Measurements from ENCODE around the gene OTOS.

Gene OTOS

DNA sequence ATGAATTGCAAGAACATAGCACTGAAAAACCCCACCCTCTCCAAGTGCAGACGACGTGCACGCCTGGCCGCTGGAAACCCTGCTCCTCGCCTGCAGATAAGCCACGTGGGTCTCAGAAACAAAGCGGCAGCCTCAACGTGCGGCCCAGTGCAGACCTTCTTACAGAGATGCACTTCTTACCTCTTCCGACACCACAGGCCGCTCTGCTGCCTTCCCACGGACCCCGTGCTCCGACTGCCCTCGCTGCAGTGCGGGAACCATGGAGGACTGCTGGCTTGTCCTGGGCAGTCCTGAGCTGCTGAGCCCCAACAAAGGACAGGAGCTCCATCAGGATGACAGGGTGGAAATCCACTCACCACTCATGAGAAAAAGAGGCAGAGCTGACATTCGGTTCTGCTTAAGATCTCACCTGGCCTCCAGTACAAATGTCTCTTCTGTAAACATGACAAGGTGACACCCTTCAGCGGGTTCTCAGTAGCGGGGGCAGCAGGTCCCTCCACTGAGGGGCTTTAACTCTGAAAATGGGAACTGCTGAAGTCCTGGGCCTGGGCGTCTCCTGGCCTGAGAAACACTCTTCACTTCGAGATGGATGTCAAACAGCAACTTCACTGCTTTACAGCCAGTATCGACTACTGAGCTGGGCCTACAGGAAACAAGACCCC lies 10.6 kb downstream of the OTOS start:
- ATAC-seq = no peak
- TF ChIP-seq ZNF8 (CRISPR knock-in tag; IDR thresholded peaks at IDR 0.05) (no peak), SNAI2 (CRISPR knock-in tag; IDR thresholded peaks at IDR 0.05) (no peak), PPARA (CRISPR knock-in tag; IDR thresholded peaks at IDR 0.05; ENCODE audit: borderline replicate concordance) (no peak), OSR1 (CRISPR knock-in tag; IDR thresholded peaks at IDR 0.05) (no peak), ESRRG (CRISPR knock-in tag; IDR thresholded peaks at IDR 0.05) (no peak)

DNA sequence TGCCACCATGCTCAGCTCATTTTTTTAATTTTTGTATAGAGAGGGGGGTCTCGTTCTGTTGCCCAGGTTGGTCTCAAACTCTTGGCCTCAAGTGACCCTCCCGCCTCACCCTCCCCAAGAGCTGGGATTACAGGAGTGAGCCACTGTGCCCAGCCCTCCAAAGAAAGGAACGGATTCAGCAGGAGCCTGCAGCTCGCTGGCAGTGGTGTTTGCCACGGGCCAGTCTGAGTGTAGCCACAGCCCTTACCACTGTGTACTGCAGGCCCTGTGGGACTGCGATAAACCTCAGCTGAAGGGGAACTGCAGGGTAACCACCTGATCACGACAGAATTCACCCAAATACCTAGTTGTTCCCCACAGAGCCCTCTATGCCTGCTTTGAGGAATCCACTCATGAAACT lies 11.1 kb downstream of the OTOS start:
- no peak for ATAC-seq
- TF ChIP-seq BACH2 (CRISPR knock-in tag; IDR thresholded peaks at IDR 0.05; ENCODE audit: borderline replicate concordance) (no peak), TCF4 (CRISPR knock-in tag; IDR thresholded peaks at IDR 0.05; ENCODE audit: borderline replicate concordance) (no peak)
- TF ChIP-seq, protein P1, sequence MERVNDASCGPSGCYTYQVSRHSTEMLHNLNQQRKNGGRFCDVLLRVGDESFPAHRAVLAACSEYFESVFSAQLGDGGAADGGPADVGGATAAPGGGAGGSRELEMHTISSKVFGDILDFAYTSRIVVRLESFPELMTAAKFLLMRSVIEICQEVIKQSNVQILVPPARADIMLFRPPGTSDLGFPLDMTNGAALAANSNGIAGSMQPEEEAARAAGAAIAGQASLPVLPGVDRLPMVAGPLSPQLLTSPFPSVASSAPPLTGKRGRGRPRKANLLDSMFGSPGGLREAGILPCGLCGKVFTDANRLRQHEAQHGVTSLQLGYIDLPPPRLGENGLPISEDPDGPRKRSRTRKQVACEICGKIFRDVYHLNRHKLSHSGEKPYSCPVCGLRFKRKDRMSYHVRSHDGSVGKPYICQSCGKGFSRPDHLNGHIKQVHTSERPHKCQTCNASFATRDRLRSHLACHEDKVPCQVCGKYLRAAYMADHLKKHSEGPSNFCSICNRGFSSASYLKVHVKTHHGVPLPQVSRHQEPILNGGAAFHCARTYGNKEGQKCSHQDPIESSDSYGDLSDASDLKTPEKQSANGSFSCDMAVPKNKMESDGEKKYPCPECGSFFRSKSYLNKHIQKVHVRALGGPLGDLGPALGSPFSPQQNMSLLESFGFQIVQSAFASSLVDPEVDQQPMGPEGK (CRISPR knock-in tag; IDR thresholded peaks at IDR 0.05; ENCODE audit: borderline replicate concordance) = no peak

DNA sequence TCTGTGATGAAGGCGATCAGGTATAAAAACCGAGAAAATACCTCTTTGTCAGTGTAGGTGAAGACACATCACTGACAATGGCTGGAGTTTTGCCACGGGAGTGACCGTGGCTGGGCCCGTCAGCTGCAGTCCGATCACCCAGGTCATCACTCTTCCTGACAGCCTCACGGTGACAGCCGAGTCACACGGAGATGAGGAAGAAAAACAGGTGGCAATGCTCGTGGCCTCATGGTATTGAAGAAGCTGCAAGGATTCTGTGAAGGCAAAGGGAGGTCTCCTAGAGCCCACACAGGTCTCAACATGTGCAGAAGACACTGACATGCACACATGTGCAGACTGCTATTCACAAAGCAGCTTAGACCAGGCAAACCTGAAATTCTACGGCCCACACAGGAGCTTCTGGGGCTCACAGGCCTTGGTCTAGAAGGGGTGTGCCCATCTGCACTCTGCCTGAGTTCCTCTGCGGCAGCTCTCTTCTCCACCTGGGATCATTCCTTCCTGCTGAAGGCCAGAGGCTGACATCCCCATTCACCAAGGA lies 11.8 kb downstream of the OTOS start:
- TF ChIP-seq OSR1 (CRISPR knock-in tag; IDR thresholded peaks at IDR 0.05) = no peak
- TF ChIP-seq RARB (CRISPR knock-in tag; IDR thresholded peaks at IDR 0.05) = no peak
- TF ChIP-seq, protein P2, sequence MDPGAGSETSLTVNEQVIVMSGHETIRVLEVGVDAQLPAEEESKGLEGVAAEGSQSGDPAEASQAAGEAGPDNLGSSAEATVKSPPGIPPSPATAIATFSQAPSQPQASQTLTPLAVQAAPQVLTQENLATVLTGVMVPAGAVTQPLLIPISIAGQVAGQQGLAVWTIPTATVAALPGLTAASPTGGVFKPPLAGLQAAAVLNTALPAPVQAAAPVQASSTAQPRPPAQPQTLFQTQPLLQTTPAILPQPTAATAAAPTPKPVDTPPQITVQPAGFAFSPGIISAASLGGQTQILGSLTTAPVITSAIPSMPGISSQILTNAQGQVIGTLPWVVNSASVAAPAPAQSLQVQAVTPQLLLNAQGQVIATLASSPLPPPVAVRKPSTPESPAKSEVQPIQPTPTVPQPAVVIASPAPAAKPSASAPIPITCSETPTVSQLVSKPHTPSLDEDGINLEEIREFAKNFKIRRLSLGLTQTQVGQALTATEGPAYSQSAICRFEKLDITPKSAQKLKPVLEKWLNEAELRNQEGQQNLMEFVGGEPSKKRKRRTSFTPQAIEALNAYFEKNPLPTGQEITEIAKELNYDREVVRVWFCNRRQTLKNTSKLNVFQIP (CRISPR knock-in tag; IDR thresholded peaks at IDR 0.05; ENCODE audit: borderline replicate concordance, low read depth) = no peak
- TF ChIP-seq TOX (CRISPR knock-in tag; IDR thresholded peaks at IDR 0.05; ENCODE audit: borderline replicate concordance) = no peak
- no peak for TF ChIP-seq SNAI2 (CRISPR knock-in tag; IDR thresholded peaks at IDR 0.05)
- TF ChIP-seq TCF4 (CRISPR knock-in tag; IDR thresholded peaks at IDR 0.05; ENCODE audit: borderline replicate concordance) = no peak
- TF ChIP-seq BACH2 (CRISPR knock-in tag; IDR thresholded peaks at IDR 0.05; ENCODE audit: borderline replicate concordance) = no peak
- TF ChIP-seq ZC3H10 (CRISPR knock-in tag; IDR thresholded peaks at IDR 0.05) = no peak
- no peak for TF ChIP-seq ZNF8 (CRISPR knock-in tag; IDR thresholded peaks at IDR 0.05)
- no peak for ATAC-seq

DNA sequence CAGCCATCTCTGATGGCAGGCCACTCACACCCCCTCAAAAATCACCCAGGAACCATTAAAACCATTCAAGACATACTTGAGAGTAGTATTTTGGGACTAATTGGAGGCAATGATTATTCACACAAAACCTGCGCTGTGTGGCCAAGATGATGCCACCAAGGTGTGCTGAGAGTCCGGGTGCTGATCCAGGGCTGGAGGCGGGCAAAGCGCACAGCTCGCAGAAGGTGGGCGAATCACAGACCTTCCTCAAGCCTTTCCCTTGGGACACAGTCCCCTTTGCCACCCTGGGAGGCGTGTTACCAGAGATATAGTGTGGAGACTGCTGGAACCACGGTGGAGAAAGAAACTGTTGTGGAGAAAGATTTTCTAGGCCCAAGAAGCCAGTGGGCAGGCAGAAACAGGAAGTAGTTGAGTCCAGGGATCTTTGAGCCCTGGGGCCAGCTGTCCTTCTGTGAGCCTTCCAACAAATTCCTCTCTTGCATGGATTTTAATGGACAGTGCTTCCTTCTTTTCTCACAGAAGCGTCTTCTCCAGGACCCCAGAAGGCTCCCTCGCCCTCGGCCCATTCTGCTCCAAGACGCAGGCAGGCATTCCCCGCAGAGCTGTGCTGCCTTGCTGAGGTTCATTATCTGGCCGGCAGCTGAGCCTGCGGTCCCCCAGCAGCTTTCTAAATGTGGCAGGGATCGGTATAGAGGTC lies 12.4 kb downstream of the OTOS start:
- TF ChIP-seq, protein P2 (CRISPR knock-in tag; IDR thresholded peaks at IDR 0.05; ENCODE audit: borderline replicate concordance, low read depth) = no peak
- no peak for TF ChIP-seq TOX (CRISPR knock-in tag; IDR thresholded peaks at IDR 0.05; ENCODE audit: borderline replicate concordance)
- no peak for TF ChIP-seq CSDC2 (CRISPR knock-in tag; IDR thresholded peaks at IDR 0.05)
- no peak for TF ChIP-seq ZNF70 (CRISPR knock-in tag; IDR thresholded peaks at IDR 0.05)
- TF ChIP-seq, protein P1 (CRISPR knock-in tag; IDR thresholded peaks at IDR 0.05; ENCODE audit: borderline replicate concordance) = no peak
- TF ChIP-seq ZC3H10 (CRISPR knock-in tag; IDR thresholded peaks at IDR 0.05) = no peak
- no peak for TF ChIP-seq ZFP3 (CRISPR knock-in tag; IDR thresholded peaks at IDR 0.05)
- TF ChIP-seq, protein P3, sequence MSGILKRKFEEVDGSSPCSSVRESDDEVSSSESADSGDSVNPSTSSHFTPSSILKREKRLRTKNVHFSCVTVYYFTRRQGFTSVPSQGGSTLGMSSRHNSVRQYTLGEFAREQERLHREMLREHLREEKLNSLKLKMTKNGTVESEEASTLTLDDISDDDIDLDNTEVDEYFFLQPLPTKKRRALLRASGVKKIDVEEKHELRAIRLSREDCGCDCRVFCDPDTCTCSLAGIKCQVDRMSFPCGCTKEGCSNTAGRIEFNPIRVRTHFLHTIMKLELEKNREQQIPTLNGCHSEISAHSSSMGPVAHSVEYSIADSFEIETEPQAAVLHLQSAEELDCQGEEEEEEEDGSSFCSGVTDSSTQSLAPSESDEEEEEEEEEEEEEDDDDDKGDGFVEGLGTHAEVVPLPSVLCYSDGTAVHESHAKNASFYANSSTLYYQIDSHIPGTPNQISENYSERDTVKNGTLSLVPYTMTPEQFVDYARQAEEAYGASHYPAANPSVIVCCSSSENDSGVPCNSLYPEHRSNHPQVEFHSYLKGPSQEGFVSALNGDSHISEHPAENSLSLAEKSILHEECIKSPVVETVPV (CRISPR knock-in tag; IDR thresholded peaks at IDR 0.05) = no peak
- TF ChIP-seq, protein P4, sequence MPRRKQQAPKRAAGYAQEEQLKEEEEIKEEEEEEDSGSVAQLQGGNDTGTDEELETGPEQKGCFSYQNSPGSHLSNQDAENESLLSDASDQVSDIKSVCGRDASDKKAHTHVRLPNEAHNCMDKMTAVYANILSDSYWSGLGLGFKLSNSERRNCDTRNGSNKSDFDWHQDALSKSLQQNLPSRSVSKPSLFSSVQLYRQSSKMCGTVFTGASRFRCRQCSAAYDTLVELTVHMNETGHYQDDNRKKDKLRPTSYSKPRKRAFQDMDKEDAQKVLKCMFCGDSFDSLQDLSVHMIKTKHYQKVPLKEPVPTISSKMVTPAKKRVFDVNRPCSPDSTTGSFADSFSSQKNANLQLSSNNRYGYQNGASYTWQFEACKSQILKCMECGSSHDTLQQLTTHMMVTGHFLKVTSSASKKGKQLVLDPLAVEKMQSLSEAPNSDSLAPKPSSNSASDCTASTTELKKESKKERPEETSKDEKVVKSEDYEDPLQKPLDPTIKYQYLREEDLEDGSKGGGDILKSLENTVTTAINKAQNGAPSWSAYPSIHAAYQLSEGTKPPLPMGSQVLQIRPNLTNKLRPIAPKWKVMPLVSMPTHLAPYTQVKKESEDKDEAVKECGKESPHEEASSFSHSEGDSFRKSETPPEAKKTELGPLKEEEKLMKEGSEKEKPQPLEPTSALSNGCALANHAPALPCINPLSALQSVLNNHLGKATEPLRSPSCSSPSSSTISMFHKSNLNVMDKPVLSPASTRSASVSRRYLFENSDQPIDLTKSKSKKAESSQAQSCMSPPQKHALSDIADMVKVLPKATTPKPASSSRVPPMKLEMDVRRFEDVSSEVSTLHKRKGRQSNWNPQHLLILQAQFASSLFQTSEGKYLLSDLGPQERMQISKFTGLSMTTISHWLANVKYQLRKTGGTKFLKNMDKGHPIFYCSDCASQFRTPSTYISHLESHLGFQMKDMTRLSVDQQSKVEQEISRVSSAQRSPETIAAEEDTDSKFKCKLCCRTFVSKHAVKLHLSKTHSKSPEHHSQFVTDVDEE (CRISPR knock-in tag; IDR thresholded peaks at IDR 0.05) = no peak
- TF ChIP-seq GLIS3 (CRISPR knock-in tag; IDR thresholded peaks at IDR 0.05) = no peak
- no peak for TF ChIP-seq PPARA (CRISPR knock-in tag; IDR thresholded peaks at IDR 0.05; ENCODE audit: borderline replicate concordance)
- TF ChIP-seq, protein P5, sequence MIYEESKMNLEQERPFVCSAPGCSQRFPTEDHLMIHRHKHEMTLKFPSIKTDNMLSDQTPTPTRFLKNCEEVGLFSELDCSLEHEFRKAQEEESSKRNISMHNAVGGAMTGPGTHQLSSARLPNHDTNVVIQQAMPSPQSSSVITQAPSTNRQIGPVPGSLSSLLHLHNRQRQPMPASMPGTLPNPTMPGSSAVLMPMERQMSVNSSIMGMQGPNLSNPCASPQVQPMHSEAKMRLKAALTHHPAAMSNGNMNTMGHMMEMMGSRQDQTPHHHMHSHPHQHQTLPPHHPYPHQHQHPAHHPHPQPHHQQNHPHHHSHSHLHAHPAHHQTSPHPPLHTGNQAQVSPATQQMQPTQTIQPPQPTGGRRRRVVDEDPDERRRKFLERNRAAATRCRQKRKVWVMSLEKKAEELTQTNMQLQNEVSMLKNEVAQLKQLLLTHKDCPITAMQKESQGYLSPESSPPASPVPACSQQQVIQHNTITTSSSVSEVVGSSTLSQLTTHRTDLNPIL (CRISPR knock-in tag; IDR thresholded peaks at IDR 0.05; ENCODE audit: low read depth) = no peak
- no peak for TF ChIP-seq TCF4 (CRISPR knock-in tag; IDR thresholded peaks at IDR 0.05; ENCODE audit: borderline replicate concordance)
- TF ChIP-seq ESRRG (CRISPR knock-in tag; IDR thresholded peaks at IDR 0.05) = no peak
- no peak for TF ChIP-seq SNAI2 (CRISPR knock-in tag; IDR thresholded peaks at IDR 0.05)
- ATAC-seq = no peak

Data from SK-N-SH treated with all-trans-retinoic acid at 6 μM for 48 hours (cell line).